Measurements from ENCODE around the gene CRYBG1.

DNA sequence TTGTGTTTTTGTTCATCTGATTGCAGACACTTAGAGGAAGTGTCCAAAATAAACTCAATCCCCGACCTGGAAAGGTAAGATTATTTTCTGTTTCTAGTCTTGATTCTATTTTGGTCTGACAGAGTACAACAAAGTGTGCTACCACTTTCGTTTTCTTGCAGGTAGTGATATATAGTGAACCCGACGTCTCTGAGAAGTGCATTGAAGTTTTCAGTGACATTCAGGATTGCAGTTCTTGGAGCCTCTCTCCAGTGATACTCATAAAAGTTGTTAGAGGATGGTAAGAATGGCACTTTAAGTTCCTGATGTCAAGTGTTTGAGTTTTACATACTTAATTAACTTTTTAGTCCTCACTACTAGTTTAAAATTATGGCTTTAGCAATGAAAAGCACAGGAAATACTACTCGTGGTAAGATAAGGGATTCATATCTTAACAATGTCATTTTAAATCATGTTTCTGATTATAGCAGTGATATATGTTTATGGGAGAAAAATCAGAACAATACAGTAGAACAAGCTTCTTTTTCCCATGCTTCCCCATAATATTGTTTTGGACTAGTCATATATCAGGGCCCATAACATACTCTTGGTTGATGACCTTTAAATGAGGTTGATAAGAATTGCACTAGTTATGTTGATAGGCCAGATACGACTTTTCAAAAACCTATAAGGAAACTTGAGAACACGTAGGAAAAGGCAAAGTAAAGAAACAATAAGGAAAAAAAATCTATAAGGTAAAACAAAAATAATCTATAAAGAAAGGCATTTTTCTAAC is 164.8 kb downstream of the CRYBG1 start:
- TF ChIP-seq NR2C2 (CRISPR knock-in tag; IDR thresholded peaks at IDR 0.05) (no peak), FOXJ3 (CRISPR knock-in tag; IDR thresholded peaks at IDR 0.05; ENCODE audit: borderline replicate concordance) (no peak), ATF1 (CRISPR knock-in tag; IDR thresholded peaks at IDR 0.05) (no peak), HMGA2 (CRISPR knock-in tag; IDR thresholded peaks at IDR 0.05) (no peak)
- TF ChIP-seq, protein P1, sequence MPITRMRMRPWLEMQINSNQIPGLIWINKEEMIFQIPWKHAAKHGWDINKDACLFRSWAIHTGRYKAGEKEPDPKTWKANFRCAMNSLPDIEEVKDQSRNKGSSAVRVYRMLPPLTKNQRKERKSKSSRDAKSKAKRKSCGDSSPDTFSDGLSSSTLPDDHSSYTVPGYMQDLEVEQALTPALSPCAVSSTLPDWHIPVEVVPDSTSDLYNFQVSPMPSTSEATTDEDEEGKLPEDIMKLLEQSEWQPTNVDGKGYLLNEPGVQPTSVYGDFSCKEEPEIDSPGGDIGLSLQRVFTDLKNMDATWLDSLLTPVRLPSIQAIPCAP (CRISPR knock-in tag; IDR thresholded peaks at IDR 0.05) = no peak

All from WTC11 (cell line).